ENCODE results near the gene CDKN1C. TPM values are rescaled to one million over a fixed set of nuclear protein-coding genes. Genes with fewer than 3 reads are reported as not detected.

The CDKN1C gene
- total and polyA plus RNA-seq, 4 donors, result 2.6 to 10.2 (median 3.5) TPM

DNA sequence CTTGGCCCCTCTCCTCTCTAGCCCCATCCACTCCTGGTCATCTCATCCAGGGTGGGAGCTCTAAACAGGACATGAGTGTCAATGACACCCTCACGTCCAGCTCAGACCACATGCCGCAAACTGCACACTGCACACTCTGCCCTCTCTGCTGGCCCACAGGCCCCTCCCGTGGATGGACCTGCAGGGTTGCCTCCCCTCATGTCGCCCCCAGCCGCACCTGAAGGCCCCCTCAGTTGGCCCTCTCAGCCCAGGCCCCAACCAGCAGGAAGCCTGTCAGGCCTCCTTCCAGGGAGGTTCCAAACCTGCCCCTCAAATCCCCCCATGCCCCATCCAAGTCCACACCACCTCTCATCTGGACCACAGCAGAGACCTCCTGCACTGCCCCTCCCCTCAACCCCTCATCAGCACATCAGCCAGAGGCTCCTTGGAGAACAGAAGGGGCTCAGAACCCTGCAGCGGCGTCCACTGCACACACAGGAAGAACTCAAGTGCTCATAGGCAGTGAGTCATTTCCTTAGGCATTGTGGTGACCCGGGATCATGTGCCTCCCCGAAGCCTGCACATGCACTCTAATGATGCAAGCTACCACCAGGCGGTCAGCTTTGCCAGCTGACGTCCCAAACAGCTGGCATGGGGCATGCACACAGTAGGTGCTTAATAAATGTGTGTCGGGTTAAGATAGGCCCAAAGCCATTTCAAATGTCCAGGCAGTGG, 12.9 kb upstream of the CDKN1C start:
- Histone ChIP-seq H3K27me3 (ENCODE audit: control insufficient read depth in 4 of 4, insufficient read depth in 4 of 4, low read length in 3 of 4) (no peaks in the 10 kb centered on the region), H3K27ac (ENCODE audit: low read depth in 1 of 2, low read length in 2 of 2) (peak overlapping the region; percentile 60 to 66), H3K36me3 (ENCODE audit: control insufficient read depth in 4 of 4, insufficient read depth in 3 of 4, low read depth in 1 of 4, low read length in 3 of 4) (no peaks in the 10 kb centered on the region), H3K9me3 (ENCODE audit: control insufficient read depth in 4 of 4, low read length in 3 of 4) (no peaks in the 10 kb centered on the region), H3K4me1 (ENCODE audit: control insufficient read depth in 4 of 4, insufficient read depth in 4 of 4, low read length in 3 of 4) (peaks cover 4 to 23% (median 12%) of the 10 kb centered on the region in 4 donors), H3K4me3 (ENCODE audit: low read depth in 1 of 3, low read length in 3 of 3) (no peak overlapping the region), H3K9ac (ENCODE audit: low read depth in 1 of 2, low read length in 2 of 2) (no peak overlapping the region)
- WGBS, result 69% methylated on average over 12 of the region's 12 CpGs
- TF ChIP-seq RXRA (IDR thresholded peaks at IDR 0.05) (no peak), JUND (IDR thresholded peaks at IDR 0.05) (peak; percentile 51 to 62)
- DNase-seq (ENCODE audit: low spot score), result no peak

DNA sequence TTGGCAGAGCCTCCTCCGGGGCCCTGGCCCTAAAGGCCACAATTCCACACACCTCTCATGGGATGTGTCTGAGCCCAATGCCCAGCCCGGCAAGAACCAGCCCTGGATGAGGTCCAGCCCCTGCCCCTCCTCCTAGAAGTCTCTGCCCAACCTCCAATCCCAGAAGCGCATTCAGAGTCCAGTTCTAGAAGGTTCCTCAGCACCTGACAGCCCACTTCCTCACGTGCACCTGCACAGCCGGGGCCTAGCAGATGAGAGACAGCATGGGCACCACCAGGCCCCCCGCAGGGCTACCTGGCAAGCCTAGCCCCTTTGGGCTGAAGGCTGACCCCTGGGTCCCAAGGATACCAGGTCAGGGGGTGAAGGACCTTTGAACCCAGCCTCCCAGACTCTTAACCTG, 11.5 kb upstream of the CDKN1C start:
- Histone ChIP-seq H3K4me3 (ENCODE audit: low read depth in 1 of 3, low read length in 3 of 3) (no peak overlapping the region), H3K27me3 (ENCODE audit: control insufficient read depth in 4 of 4, insufficient read depth in 4 of 4, low read length in 3 of 4) (no peaks in the 10 kb centered on the region), H3K9ac (ENCODE audit: low read depth in 1 of 2, low read length in 2 of 2) (no peak overlapping the region), H3K36me3 (ENCODE audit: control insufficient read depth in 4 of 4, insufficient read depth in 3 of 4, low read depth in 1 of 4, low read length in 3 of 4) (no peaks in the 10 kb centered on the region), H3K27ac (ENCODE audit: low read depth in 1 of 2, low read length in 2 of 2) (no peak overlapping the region), H3K9me3 (ENCODE audit: control insufficient read depth in 4 of 4, low read length in 3 of 4) (no peaks in the 10 kb centered on the region), H3K4me1 (ENCODE audit: control insufficient read depth in 4 of 4, insufficient read depth in 4 of 4, low read length in 3 of 4) (peaks cover 3 to 16% (median 9%) of the 10 kb centered on the region in 4 donors)
- WGBS, result 96% methylated on average over 6 of the region's 6 CpGs
- no peak for DNase-seq (ENCODE audit: low spot score)
- TF ChIP-seq HNF4A (conservative IDR thresholded peaks at IDR 0.05), result no peak
- no peak for TF ChIP-seq HNF4G (IDR thresholded peaks at IDR 0.05)
- TF ChIP-seq GABPA (IDR thresholded peaks at IDR 0.05 in 1 of 2, conservative IDR thresholded peaks at IDR 0.05 in 1 of 2), result no peak
- no peak for TF ChIP-seq FOXA2 (IDR thresholded peaks at IDR 0.05)
- TF ChIP-seq FOXA1 (IDR thresholded peaks at IDR 0.05), result no peak
- no peak for TF ChIP-seq SP1 (IDR thresholded peaks at IDR 0.05)
- TF ChIP-seq, protein P1, sequence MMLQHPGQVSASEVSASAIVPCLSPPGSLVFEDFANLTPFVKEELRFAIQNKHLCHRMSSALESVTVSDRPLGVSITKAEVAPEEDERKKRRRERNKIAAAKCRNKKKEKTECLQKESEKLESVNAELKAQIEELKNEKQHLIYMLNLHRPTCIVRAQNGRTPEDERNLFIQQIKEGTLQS (IDR thresholded peaks at IDR 0.05), result no peak
- TF ChIP-seq RXRA (IDR thresholded peaks at IDR 0.05), result no peak
- TF ChIP-seq, protein P2, sequence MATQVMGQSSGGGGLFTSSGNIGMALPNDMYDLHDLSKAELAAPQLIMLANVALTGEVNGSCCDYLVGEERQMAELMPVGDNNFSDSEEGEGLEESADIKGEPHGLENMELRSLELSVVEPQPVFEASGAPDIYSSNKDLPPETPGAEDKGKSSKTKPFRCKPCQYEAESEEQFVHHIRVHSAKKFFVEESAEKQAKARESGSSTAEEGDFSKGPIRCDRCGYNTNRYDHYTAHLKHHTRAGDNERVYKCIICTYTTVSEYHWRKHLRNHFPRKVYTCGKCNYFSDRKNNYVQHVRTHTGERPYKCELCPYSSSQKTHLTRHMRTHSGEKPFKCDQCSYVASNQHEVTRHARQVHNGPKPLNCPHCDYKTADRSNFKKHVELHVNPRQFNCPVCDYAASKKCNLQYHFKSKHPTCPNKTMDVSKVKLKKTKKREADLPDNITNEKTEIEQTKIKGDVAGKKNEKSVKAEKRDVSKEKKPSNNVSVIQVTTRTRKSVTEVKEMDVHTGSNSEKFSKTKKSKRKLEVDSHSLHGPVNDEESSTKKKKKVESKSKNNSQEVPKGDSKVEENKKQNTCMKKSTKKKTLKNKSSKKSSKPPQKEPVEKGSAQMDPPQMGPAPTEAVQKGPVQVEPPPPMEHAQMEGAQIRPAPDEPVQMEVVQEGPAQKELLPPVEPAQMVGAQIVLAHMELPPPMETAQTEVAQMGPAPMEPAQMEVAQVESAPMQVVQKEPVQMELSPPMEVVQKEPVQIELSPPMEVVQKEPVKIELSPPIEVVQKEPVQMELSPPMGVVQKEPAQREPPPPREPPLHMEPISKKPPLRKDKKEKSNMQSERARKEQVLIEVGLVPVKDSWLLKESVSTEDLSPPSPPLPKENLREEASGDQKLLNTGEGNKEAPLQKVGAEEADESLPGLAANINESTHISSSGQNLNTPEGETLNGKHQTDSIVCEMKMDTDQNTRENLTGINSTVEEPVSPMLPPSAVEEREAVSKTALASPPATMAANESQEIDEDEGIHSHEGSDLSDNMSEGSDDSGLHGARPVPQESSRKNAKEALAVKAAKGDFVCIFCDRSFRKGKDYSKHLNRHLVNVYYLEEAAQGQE (IDR thresholded peaks at IDR 0.05), result no peak
- no peak for TF ChIP-seq NR2F2 (IDR thresholded peaks at IDR 0.05)
- TF ChIP-seq RAD21 (IDR thresholded peaks at IDR 0.05), result no peak
- no peak for TF ChIP-seq YY1 (IDR thresholded peaks at IDR 0.05)
- TF ChIP-seq EGR1 (IDR thresholded peaks at IDR 0.05; ENCODE audit: low read depth in 2 of 2), result no peak
- TF ChIP-seq, protein P3, sequence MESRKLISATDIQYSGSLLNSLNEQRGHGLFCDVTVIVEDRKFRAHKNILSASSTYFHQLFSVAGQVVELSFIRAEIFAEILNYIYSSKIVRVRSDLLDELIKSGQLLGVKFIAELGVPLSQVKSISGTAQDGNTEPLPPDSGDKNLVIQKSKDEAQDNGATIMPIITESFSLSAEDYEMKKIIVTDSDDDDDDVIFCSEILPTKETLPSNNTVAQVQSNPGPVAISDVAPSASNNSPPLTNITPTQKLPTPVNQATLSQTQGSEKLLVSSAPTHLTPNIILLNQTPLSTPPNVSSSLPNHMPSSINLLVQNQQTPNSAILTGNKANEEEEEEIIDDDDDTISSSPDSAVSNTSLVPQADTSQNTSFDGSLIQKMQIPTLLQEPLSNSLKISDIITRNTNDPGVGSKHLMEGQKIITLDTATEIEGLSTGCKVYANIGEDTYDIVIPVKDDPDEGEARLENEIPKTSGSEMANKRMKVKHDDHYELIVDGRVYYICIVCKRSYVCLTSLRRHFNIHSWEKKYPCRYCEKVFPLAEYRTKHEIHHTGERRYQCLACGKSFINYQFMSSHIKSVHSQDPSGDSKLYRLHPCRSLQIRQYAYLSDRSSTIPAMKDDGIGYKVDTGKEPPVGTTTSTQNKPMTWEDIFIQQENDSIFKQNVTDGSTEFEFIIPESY (IDR thresholded peaks at IDR 0.05), result no peak
- TF ChIP-seq JUND (IDR thresholded peaks at IDR 0.05), result no peak
- TF ChIP-seq, protein P4, sequence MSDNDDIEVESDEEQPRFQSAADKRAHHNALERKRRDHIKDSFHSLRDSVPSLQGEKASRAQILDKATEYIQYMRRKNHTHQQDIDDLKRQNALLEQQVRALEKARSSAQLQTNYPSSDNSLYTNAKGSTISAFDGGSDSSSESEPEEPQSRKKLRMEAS (IDR thresholded peaks at IDR 0.05), result no peak
- no peak for TF ChIP-seq TAF1 (conservative IDR thresholded peaks at IDR 0.05)
- TF ChIP-seq, protein P5, sequence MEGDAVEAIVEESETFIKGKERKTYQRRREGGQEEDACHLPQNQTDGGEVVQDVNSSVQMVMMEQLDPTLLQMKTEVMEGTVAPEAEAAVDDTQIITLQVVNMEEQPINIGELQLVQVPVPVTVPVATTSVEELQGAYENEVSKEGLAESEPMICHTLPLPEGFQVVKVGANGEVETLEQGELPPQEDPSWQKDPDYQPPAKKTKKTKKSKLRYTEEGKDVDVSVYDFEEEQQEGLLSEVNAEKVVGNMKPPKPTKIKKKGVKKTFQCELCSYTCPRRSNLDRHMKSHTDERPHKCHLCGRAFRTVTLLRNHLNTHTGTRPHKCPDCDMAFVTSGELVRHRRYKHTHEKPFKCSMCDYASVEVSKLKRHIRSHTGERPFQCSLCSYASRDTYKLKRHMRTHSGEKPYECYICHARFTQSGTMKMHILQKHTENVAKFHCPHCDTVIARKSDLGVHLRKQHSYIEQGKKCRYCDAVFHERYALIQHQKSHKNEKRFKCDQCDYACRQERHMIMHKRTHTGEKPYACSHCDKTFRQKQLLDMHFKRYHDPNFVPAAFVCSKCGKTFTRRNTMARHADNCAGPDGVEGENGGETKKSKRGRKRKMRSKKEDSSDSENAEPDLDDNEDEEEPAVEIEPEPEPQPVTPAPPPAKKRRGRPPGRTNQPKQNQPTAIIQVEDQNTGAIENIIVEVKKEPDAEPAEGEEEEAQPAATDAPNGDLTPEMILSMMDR (IDR thresholded peaks at IDR 0.05; ENCODE audit: low read depth, low read length, missing input control), result no peak

All from liver (tissue), 9 donors.